Measurements from ENCODE around the gene DSCAML1. TPM values are rescaled to one million over a fixed set of nuclear protein-coding genes. Genes with fewer than 3 reads are reported as not detected.
"Not testable (repeated sequence)": the region's sequence is repeated elsewhere in the genome, so short reads cannot be mapped to it uniquely, and the experiment has no call there.

DSCAML1 gene
- total RNA-seq, 2 donors from 2014 or later, result 0.21 to 0.92 TPM

DNA sequence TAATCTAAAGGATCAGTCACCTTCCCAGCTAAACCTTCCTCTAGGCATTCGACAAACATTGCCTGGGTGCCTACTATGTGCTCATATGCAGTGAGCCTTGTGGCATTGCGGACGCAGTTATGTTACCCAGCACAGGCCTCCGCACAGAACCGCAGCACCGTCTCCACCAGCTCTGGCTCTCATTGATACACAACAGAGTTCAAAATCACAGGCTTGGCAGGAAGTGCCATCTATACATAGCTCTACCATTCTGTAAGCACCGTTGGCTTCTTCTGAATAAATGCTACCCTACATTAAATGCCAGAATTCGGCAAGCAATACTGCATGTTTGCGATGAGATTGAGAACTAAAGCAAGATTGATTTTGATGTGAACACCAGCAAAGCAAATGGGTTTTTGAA lies 31.0 kb downstream of the DSCAML1 start:
- Mint-ChIP-seq H3K27me3 (peaks cover 63% of the 10 kb centered on the region), H3K4me1 (no peaks in the 10 kb centered on the region), H3K27ac (no peak overlapping the region), H3K36me3 (ENCODE audit: low read depth) (no peaks in the 10 kb centered on the region), H3K4me3 (no peak overlapping the region)
- ATAC-seq, result no peak
- no peak for DNase-seq
- no peaks in the 10 kb centered on the region for H3K9me3 ChIP-seq (ENCODE audit: control insufficient read depth, low read length, poor library complexity, severe bottlenecking)

DNA sequence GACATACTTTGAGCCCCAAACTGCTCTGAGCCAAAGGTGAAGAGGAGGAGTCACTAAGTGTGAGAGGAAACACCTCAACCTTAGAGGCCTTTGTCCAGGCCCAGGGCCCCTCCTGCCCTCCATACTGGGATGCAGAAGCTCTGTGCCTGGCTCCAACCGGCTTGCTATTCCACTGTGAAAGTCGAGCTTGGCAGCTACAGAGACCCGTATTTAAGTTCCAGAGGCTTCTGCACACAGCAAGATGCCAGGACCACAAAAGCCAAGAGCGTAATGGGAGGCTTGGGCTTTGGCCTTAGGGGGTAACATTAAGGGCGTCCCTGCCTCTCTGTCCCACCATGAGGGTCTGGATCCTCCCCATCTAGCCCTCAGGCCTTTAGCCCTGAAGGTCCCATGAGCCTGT lies 31.9 kb downstream of the DSCAML1 start:
- Mint-ChIP-seq H3K36me3 (ENCODE audit: low read depth) (no peaks in the 10 kb centered on the region), H3K4me1 (no peaks in the 10 kb centered on the region), H3K27ac (no peak overlapping the region), H3K4me3 (no peak overlapping the region), H3K27me3 (peaks cover 64% of the 10 kb centered on the region)
- DNase-seq (no peak), ATAC-seq (no peak)
- H3K9me3 ChIP-seq (ENCODE audit: control insufficient read depth, low read length, poor library complexity, severe bottlenecking), result no peaks in the 10 kb centered on the region

DNA sequence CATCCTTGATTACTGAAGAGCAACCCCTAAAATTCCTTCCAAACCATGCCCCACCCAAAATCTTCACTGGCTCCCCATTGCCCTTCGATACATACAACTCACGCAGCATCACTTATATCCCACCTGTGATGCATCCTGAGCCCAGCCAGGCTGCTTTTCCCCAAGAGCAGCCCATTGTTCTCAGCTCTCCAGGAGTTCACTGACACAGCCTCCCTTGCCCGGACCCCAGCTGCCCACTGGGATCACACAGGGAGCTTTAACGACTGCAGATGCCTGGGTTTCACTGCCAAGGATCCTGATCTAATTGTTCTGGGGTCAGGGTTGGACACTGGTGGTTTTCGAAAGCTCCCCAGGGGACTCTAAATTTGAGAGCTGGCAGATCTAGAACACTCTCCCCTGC lies 33.6 kb downstream of the DSCAML1 start:
- not testable (repeated sequence) for H3K27ac Mint-ChIP-seq; H3K36me3 Mint-ChIP-seq (ENCODE audit: low read depth); H3K9me3 ChIP-seq (ENCODE audit: control insufficient read depth, low read length, poor library complexity, severe bottlenecking); DNase-seq; H3K4me1 Mint-ChIP-seq; ATAC-seq; H3K4me3 Mint-ChIP-seq
- peaks cover 71% of the 10 kb centered on the region for H3K27me3 Mint-ChIP-seq

DNA sequence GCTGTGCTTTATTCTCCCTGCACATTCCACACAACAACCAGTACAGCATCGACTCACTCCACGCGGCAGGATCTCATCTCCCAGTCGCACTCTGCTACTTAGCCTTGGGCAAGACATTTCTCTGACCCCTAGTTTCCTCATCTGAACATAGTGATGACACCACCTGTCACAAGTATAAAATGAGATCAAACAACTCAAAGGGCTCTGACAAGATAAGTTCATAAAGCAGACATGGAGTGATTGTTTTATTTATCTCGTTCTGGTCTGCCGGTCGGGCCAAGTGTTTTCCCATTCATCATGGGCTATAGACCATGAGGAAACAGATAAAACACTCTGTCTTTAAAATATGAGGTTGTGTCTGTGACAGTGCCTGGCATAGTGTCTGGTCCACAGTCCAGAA lies 35.0 kb downstream of the DSCAML1 start:
- Mint-ChIP-seq H3K36me3 (ENCODE audit: low read depth) (peaks cover 2% of the 10 kb centered on the region), H3K27me3 (peaks cover 56% of the 10 kb centered on the region), H3K4me3 (no peak overlapping the region), H3K27ac (no peak overlapping the region), H3K4me1 (peaks cover 2% of the 10 kb centered on the region)
- no peak for ATAC-seq
- no peaks in the 10 kb centered on the region for H3K9me3 ChIP-seq (ENCODE audit: control insufficient read depth, low read length, poor library complexity, severe bottlenecking)
- DNase-seq, result no peak

DNA sequence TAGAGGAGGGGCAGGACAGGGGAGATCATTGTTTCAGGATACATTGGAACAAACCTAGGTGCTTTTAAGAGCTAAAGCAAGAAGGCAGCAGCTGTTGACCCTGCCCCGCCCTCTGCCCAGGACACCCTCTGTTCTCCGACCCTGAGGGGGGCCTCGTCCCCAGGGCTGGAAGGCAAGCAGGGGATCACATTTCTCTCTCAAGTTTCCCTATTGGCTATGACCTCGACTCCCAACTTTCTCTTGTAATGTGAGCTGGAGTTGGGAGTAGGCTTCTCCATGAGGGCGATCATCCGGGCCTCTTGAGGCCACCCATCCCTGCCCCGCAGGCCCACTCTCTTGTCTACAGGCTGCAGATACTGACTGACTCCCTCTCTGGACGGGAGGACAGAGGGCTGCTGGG lies 37.7 kb downstream of the DSCAML1 start:
- no peak for DNase-seq
- peaks cover 2% of the 10 kb centered on the region for H3K36me3 Mint-ChIP-seq (ENCODE audit: low read depth)
- no peak overlapping the region for H3K27ac Mint-ChIP-seq
- ATAC-seq, result no peak
- peaks cover 2% of the 10 kb centered on the region for H3K4me1 Mint-ChIP-seq
- no peak overlapping the region for H3K4me3 Mint-ChIP-seq
- peaks cover 64% of the 10 kb centered on the region for H3K27me3 Mint-ChIP-seq
- H3K9me3 ChIP-seq (ENCODE audit: control insufficient read depth, low read length, poor library complexity, severe bottlenecking), result no peaks in the 10 kb centered on the region

DNA sequence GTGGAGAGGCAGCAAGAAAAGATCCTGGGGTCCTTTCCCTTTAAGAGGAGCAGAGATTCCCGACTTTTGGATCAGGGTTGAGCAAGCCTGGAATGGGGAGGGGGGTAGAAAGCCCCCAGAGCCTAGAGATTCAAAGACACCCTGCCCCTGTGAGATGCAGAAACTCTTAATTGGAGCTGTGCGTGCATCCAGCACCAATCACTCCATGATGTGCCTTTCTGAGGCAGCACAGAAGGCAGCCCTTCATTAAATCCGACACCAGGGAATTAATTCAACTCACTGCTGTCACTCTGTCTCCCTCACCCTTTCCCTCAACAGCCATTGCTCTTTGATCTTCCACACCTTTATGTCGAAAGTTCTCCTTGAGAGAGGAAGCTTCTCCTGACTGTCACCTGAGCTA lies 43.0 kb downstream of the DSCAML1 start:
- H3K27ac Mint-ChIP-seq, result no peak overlapping the region
- no peaks in the 10 kb centered on the region for H3K4me1 Mint-ChIP-seq
- ATAC-seq (no peak), DNase-seq (no peak)
- H3K36me3 Mint-ChIP-seq (ENCODE audit: low read depth), result no peaks in the 10 kb centered on the region
- H3K4me3 Mint-ChIP-seq, result no peak overlapping the region
- H3K27me3 Mint-ChIP-seq, result peaks cover 38% of the 10 kb centered on the region
- no peaks in the 10 kb centered on the region for H3K9me3 ChIP-seq (ENCODE audit: control insufficient read depth, low read length, poor library complexity, severe bottlenecking)

DNA sequence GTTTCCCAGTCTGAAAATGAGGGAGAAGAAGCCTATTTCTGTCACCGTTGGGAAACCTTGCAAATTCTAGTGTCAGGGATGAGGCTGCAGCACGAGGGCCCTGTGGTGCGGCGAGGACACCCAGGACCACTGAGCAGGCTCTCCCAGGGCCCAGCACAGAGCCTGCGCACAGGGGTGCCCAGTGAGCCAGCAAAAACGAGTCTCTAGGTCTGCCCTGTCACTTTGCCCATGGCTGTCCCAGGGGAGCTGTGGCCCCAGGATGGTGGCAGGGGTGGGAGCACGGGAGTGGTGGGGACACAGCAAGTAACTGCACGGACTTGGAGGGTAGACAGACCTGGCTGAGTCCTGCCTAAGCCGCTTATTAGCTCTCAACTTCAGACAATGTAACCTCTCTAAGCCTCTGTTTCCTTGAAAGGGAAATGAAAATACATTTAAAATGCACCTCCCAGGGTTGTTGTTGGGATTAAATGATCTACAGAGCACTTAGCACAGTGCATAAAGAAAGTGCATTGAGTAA lies 44.2 kb downstream of the DSCAML1 start:
- DNase-seq, result no peak
- Mint-ChIP-seq H3K4me1 (no peaks in the 10 kb centered on the region), H3K27ac (no peak overlapping the region), H3K36me3 (ENCODE audit: low read depth) (no peaks in the 10 kb centered on the region), H3K27me3 (peaks cover 32% of the 10 kb centered on the region), H3K4me3 (no peak overlapping the region)
- H3K9me3 ChIP-seq (ENCODE audit: control insufficient read depth, low read length, poor library complexity, severe bottlenecking), result no peaks in the 10 kb centered on the region
- no peak for ATAC-seq

DNA sequence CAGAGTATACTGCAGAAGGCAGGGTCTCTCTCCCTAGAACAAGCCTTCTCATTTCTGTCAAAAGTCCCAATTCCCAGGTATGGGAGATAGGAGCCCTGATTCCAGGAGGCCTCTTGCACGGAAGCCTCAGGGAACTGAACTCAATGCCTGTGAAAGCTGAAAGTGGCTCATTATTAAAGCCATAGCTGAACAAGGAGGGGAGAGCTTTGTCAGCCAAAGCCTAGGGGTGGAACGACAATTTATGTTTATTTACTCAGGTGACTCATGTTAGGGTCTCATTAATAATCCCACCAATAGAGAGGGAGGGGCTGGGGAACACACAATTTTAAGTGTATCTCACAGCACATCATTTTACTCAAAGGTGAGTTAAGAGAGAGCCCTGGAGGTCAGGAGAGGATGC lies 44.9 kb downstream of the DSCAML1 start:
- Mint-ChIP-seq H3K4me1 (no peaks in the 10 kb centered on the region), H3K27me3 (peaks cover 32% of the 10 kb centered on the region), H3K27ac (no peak overlapping the region), H3K4me3 (no peak overlapping the region), H3K36me3 (ENCODE audit: low read depth) (no peaks in the 10 kb centered on the region)
- no peaks in the 10 kb centered on the region for H3K9me3 ChIP-seq (ENCODE audit: control insufficient read depth, low read length, poor library complexity, severe bottlenecking)
- ATAC-seq (no peak), DNase-seq (no peak)

DNA sequence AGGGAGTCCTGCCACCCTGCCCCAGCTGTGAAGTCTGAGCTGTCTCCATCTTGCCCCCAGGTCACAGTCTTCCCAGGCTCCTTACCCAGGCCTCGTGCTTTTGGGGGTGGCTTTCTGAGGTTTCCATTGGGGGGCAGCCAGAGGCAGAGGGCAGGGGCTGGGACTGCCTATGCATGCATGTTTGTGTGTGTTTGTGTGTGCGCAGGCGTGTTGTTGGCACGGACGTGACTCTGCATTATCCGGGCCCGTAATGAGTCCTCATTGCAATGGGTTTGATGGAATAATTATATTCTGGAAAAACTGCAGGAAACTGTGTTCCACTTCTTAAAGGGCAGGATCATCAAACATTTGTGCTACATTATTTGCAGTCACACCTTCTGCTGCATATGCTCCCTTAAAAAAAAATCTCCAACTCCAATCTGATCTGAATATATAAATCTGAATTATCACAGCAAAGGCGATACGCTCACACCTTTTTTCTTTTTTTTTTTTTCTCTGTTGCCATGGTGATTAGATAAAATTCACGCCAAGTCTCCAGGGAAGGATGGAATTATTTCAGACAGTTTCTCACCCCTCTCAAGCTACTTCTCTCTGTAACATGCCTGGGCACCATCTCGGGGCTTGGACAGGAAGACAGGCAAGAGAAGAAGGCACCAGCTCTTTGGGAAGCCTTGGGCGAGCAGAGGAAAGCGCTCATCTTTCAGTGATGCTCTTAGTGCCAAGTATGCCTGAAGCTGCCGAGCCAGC lies 45.9 kb downstream of the DSCAML1 start:
- H3K4me1 Mint-ChIP-seq, result peaks cover 2% of the 10 kb centered on the region
- peaks cover 28% of the 10 kb centered on the region for H3K27me3 Mint-ChIP-seq
- no peaks in the 10 kb centered on the region for H3K36me3 Mint-ChIP-seq (ENCODE audit: low read depth)
- no peak for ATAC-seq
- no peak overlapping the region for H3K4me3 Mint-ChIP-seq
- no peak overlapping the region for H3K27ac Mint-ChIP-seq
- no peaks in the 10 kb centered on the region for H3K9me3 ChIP-seq (ENCODE audit: control insufficient read depth, low read length, poor library complexity, severe bottlenecking)
- DNase-seq, result no peak

DNA sequence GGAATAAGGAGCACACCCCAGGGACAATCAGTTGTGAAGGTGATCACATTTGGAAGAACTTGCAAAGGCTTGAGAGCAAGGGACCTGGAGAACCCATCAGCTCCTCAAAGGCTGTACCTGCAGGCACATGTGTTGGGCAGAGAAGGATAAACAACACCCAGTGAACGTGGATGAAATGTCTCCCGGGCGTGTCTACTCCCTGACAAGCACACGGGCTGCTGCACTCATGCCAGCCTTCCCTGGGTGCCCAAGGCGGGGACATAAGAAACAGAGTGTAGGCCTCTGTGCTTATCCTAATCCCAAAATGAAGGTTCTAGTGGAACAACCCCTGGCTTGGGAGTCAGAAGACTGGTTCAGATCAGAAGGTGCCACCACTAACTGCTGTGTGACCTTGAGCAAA lies 46.7 kb downstream of the DSCAML1 start:
- no peaks in the 10 kb centered on the region for H3K9me3 ChIP-seq (ENCODE audit: control insufficient read depth, low read length, poor library complexity, severe bottlenecking)
- DNase-seq (no peak), ATAC-seq (no peak)
- Mint-ChIP-seq H3K36me3 (ENCODE audit: low read depth) (no peaks in the 10 kb centered on the region), H3K27me3 (peaks cover 21% of the 10 kb centered on the region), H3K27ac (no peak overlapping the region), H3K4me1 (peaks cover 2% of the 10 kb centered on the region), H3K4me3 (no peak overlapping the region)

DNA sequence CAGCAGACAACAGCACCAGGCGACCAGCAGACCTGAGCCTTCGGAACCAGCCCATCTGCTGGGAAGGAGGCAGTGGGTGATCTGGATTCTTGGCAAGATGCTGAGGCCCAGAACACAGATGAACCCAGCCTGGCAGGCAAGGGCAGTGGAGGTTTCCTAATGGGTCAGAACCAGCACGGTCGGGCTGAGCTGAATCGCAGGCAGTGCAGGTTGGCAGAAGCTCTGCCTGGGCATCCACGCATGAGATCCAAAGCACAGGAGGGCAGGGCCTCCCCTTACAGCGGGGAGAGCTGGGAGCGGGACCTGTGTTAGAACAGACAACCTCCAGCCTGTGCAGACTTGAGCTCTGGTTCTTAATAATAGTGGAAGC lies 47.5 kb downstream of the DSCAML1 start:
- no peak for ATAC-seq
- no peak overlapping the region for H3K27ac Mint-ChIP-seq
- H3K36me3 Mint-ChIP-seq (ENCODE audit: low read depth), result no peaks in the 10 kb centered on the region
- peaks cover 20% of the 10 kb centered on the region for H3K27me3 Mint-ChIP-seq
- no peaks in the 10 kb centered on the region for H3K9me3 ChIP-seq (ENCODE audit: control insufficient read depth, low read length, poor library complexity, severe bottlenecking)
- no peak for DNase-seq
- H3K4me1 Mint-ChIP-seq, result peaks cover 2% of the 10 kb centered on the region
- H3K4me3 Mint-ChIP-seq, result no peak overlapping the region

DNA sequence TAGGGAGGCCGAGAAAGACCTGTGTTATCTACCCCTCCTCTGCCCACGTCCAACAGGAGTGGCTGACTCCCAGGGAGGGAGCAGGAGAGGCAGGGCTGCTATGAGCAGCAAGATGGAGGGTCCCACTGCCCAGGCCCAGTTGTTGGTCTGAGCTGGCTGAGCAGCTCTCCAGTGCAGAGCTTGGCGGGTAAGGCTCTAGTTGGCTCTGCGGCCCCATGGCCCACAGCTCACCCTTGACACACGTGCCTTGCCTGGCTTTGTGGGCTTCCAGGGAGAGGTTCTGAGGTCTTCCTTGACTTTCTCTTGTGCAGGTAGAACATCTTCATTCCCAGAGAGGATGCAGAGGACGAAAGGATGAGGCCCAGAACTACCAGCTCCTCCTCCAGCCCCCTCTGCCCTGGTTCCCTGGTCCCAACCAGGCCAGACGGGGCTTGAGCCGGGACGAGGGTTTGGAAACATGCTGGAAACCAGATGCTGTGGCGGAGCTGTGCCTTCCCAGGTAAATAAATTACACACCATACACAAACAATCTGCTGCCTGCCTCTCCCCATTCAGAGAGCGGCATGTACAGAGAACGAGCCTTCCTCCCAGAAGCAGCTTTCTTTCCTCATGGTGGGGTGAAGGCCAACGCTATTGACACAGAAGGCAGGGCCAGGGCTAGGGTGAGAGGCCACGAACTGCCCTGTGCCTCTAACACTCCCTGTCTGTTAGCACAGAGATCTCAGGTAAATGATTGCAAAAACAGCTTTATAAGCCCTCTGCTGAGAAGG lies 48.1 kb downstream of the DSCAML1 start:
- Mint-ChIP-seq H3K27me3 (peaks cover 20% of the 10 kb centered on the region), H3K4me1 (peaks cover 2% of the 10 kb centered on the region), H3K36me3 (ENCODE audit: low read depth) (no peaks in the 10 kb centered on the region), H3K27ac (no peak overlapping the region), H3K4me3 (no peak overlapping the region)
- no peaks in the 10 kb centered on the region for H3K9me3 ChIP-seq (ENCODE audit: control insufficient read depth, low read length, poor library complexity, severe bottlenecking)
- DNase-seq, result no peak
- no peak for ATAC-seq

DNA sequence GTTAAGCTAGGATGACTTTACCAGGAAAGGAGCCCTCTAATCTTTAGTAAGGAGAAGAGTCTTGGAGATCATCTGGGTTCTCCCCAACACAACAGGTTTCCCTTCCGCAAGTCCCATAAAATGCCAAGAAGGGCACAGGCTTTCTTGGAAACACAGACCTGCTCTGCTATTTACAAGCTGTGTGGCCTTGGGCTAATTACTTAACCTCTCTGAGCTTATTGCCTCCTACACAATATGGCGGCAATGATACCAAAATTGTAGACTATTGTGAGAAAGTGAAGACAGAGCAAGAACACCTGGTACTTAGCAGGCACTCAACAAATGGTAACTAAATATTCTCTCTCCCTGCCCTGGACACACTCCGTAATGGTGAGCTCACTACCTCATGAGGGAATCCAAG lies 49.1 kb downstream of the DSCAML1 start:
- ATAC-seq (no peak), DNase-seq (no peak)
- no peak overlapping the region for H3K4me3 Mint-ChIP-seq
- H3K27me3 Mint-ChIP-seq, result peaks cover 30% of the 10 kb centered on the region
- no peaks in the 10 kb centered on the region for H3K9me3 ChIP-seq (ENCODE audit: control insufficient read depth, low read length, poor library complexity, severe bottlenecking)
- peaks cover 8% of the 10 kb centered on the region for H3K4me1 Mint-ChIP-seq
- no peaks in the 10 kb centered on the region for H3K36me3 Mint-ChIP-seq (ENCODE audit: low read depth)
- H3K27ac Mint-ChIP-seq, result no peak overlapping the region

DNA sequence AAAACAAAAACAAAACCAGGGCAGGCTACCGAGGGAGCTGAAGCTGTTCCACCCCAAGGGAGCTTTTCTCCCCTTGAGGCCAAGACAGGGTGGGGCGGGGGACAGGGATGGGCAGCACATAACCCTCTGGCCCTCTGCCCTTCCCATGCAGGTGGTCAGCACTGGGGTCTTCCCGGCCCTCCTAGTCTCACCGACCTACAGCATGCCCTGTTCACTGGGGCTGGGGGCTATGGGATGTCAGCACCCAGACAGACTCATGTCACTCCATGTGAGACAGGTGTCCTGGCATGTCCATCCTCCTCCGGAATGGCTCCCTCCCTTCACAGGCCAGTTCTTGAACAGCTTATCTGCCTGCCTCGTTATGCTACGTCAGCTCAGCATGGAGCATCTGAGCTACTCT lies 51.7 kb downstream of the DSCAML1 start:
- DNase-seq (no peak), ATAC-seq (no peak)
- H3K4me1 Mint-ChIP-seq, result peaks cover 10% of the 10 kb centered on the region
- no peak overlapping the region for H3K27ac Mint-ChIP-seq
- H3K36me3 Mint-ChIP-seq (ENCODE audit: low read depth), result no peaks in the 10 kb centered on the region
- no peaks in the 10 kb centered on the region for H3K9me3 ChIP-seq (ENCODE audit: control insufficient read depth, low read length, poor library complexity, severe bottlenecking)
- H3K27me3 Mint-ChIP-seq, result peaks cover 39% of the 10 kb centered on the region
- no peak overlapping the region for H3K4me3 Mint-ChIP-seq

Measured in T-helper 17 cell (primary cell).